GM18858 (cell line): ENCODE results near the gene LRRC27.
"Not testable (repeated sequence)": the region's sequence is repeated elsewhere in the genome, so short reads cannot be mapped to it uniquely, and the experiment has no call there.

ENCODE experiments used
- ATAC-seq: cut with Tn5 transposase; IDR thresholded peaks from one replicate; pipeline ENCODE4 v1.9.1; 2021; ENCODE audit not compliant: unreplicated experiment

The LRRC27 gene

GRCh38 chr10:132331601-132332432, at the start of gene LRRC27:
Gene LRRC27 (plus strand): TSS chr10:132332193. CDS start chr10:132333525, 1,332 bp downstream.
- ATAC-seq, result peak; percentile 44

GRCh38 chr10:132282667-132283603, 49.1 kb upstream of the LRRC27 start:
- no peak for ATAC-seq

- no peak for ATAC-seq
Observed at GRCh38 chr10:132283604-132284382, 48.2 kb upstream of the LRRC27 start.

- ATAC-seq, result no peak
Observed at GRCh38 chr10:132289439-132289838, 42.6 kb upstream of the LRRC27 start.

- no peak for ATAC-seq
Observed at GRCh38 chr10:132290631-132291030, 41.4 kb upstream of the LRRC27 start.

- no peak for ATAC-seq
Observed at GRCh38 chr10:132291826-132292225, 40.2 kb upstream of the LRRC27 start.

GRCh38 chr10:132292287-132293200, 39.4 kb upstream of the LRRC27 start:
- no peak for ATAC-seq

- ATAC-seq, result no peak
Observed at GRCh38 chr10:132293201-132293812, 38.7 kb upstream of the LRRC27 start.

GRCh38 chr10:132293813-132294520, 38.0 kb upstream of the LRRC27 start:
- no peak for ATAC-seq

- ATAC-seq, result no peak
Observed at GRCh38 chr10:132294561-132295318, 37.3 kb upstream of the LRRC27 start.

- not testable (repeated sequence) for ATAC-seq
Observed at GRCh38 chr10:132295481-132295880, 36.5 kb upstream of the LRRC27 start.

GRCh38 chr10:132296666-132297443, 35.1 kb upstream of the LRRC27 start:
- ATAC-seq, result no peak

GRCh38 chr10:132297526-132297925, 34.5 kb upstream of the LRRC27 start:
- no peak for ATAC-seq

GRCh38 chr10:132298038-132298881, 33.7 kb upstream of the LRRC27 start:
- ATAC-seq, result no peak

- no peak for ATAC-seq
Observed at GRCh38 chr10:132299371-132300336, 32.3 kb upstream of the LRRC27 start.
